ENCODE measurements around the gene LAYN. TPM values are rescaled to one million over a fixed set of nuclear protein-coding genes. Genes with fewer than 3 reads are reported as not detected.

The LAYN gene
- total and polyA plus RNA-seq, 2 of the 13 experiments (the other 11 are each of a cell fraction or from before 2014, with no cell fraction given): 0.17 TPM; not detected in 1

- WGBS (ENCODE audit: low lambda C conversion rate): 74% methylated on average over 4 of the region's 4 CpGs
- no TSS peak for BruUV-seq (replicated peaks)
- intact Hi-C loops (cut with micrococcal nuclease; ENCODE audit: unreplicated experiment) (no loop called here), in situ Hi-C loops (cut with HindIII; ENCODE audit: extremely low pct_ligation_motif_present, low pct_unique_long_range_greater_than_20kb) (no loop called here)
- FAIRE-seq (no peak), ATAC-seq (no peak), DNase-seq (ENCODE audit: low spot score) (no peak)
- ChIA-PET POLR2A (no interaction called here), CTCF (ENCODE audit: low intra/inter-chr PET ratio, low total read pairs) (interaction anchor here (2.6 kb wide), 1 partner anchor 172 kb away, joined by 16 read pairs; no protein-coding TSS in a partner anchor)
- Histone ChIP-seq H4K20me1 (ENCODE audit: insufficient read depth, low read length) (peaks cover 10% of the 10 kb centered on the region), H3K4me1 (ENCODE audit: insufficient read depth, low read length) (peaks cover 51% of the 10 kb centered on the region), H3K27me3 (ENCODE audit: control insufficient read depth in 1 of 2, insufficient read depth in 2 of 2, low read length in 2 of 2) (no peaks in the 10 kb centered on the region), H3K79me2 (ENCODE audit: insufficient read depth, low read length) (peaks cover 65% of the 10 kb centered on the region), H3K36me3 (replicated peaks in 1 of 2; ENCODE audit: control insufficient read depth in 1 of 2, insufficient read depth in 2 of 2, low read length in 2 of 2) (no peaks in the 10 kb centered on the region), H3K9me3 (ENCODE audit: low read length) (no peaks in the 10 kb centered on the region), H3K4me3 (replicated peaks in 1 of 3; ENCODE audit: insufficient read depth in 1 of 3, low read depth in 2 of 3, low read length in 3 of 3) (no peak overlapping the region), H2AFZ (ENCODE audit: low read length) (no peak overlapping the region), H3K9ac (ENCODE audit: insufficient read depth, low read depth, low read length) (no peak overlapping the region), H3K4me2 (ENCODE audit: low read depth, low read length) (peak overlapping the region; percentile 48; the same call in 1 of the 2 replicates), H3K27ac (ENCODE audit: extremely low read length, insufficient read depth, low read length) (no peak overlapping the region)
- no peak for TF ChIP-seq SNAPC5 (CRISPR knock-in tag; IDR thresholded peaks at IDR 0.05; ENCODE audit: borderline replicate concordance)
- TF ChIP-seq CAMTA2 (CRISPR knock-in tag; IDR thresholded peaks at IDR 0.05; ENCODE audit: borderline replicate concordance): no peak
- TF ChIP-seq ZNF772 (CRISPR knock-in tag; IDR thresholded peaks at IDR 0.05): no peak
- TF ChIP-seq, protein P1, sequence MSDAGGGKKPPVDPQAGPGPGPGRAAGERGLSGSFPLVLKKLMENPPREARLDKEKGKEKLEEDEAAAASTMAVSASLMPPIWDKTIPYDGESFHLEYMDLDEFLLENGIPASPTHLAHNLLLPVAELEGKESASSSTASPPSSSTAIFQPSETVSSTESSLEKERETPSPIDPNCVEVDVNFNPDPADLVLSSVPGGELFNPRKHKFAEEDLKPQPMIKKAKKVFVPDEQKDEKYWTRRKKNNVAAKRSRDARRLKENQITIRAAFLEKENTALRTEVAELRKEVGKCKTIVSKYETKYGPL (CRISPR knock-in tag; IDR thresholded peaks at IDR 0.05): no peak
- TF ChIP-seq, protein P2, sequence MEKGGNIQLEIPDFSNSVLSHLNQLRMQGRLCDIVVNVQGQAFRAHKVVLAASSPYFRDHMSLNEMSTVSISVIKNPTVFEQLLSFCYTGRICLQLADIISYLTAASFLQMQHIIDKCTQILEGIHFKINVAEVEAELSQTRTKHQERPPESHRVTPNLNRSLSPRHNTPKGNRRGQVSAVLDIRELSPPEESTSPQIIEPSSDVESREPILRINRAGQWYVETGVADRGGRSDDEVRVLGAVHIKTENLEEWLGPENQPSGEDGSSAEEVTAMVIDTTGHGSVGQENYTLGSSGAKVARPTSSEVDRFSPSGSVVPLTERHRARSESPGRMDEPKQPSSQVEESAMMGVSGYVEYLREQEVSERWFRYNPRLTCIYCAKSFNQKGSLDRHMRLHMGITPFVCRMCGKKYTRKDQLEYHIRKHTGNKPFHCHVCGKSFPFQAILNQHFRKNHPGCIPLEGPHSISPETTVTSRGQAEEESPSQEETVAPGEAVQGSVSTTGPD (CRISPR knock-in tag; IDR thresholded peaks at IDR 0.05): no peak
- TF ChIP-seq ZNF546 (CRISPR knock-in tag; conservative IDR thresholded peaks at IDR 0.05): no peak
- no peak for TF ChIP-seq ZBTB4 (CRISPR knock-in tag; IDR thresholded peaks at IDR 0.05; ENCODE audit: borderline replicate concordance)
- TF ChIP-seq NFE2L2 (IDR thresholded peaks at IDR 0.05; ENCODE audit: low read length): no peak
- TF ChIP-seq, protein P3, sequence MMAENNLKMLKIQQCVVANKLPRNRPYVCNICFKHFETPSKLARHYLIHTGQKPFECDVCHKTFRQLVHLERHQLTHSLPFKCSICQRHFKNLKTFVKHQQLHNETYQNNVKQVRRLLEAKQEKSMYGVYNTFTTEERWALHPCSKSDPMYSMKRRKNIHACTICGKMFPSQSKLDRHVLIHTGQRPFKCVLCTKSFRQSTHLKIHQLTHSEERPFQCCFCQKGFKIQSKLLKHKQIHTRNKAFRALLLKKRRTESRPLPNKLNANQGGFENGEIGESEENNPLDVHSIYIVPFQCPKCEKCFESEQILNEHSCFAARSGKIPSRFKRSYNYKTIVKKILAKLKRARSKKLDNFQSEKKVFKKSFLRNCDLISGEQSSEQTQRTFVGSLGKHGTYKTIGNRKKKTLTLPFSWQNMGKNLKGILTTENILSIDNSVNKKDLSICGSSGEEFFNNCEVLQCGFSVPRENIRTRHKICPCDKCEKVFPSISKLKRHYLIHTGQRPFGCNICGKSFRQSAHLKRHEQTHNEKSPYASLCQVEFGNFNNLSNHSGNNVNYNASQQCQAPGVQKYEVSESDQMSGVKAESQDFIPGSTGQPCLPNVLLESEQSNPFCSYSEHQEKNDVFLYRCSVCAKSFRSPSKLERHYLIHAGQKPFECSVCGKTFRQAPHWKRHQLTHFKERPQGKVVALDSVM (CRISPR knock-in tag; IDR thresholded peaks at IDR 0.05): no peak
- no peak for TF ChIP-seq REL (CRISPR knock-in tag; conservative IDR thresholded peaks at IDR 0.05)
- no peak for TF ChIP-seq ZNF879 (CRISPR knock-in tag; IDR thresholded peaks at IDR 0.05)
- no peak for TF ChIP-seq CBFB (CRISPR knock-in tag; IDR thresholded peaks at IDR 0.05)
- TF ChIP-seq ISL2 (CRISPR knock-in tag; IDR thresholded peaks at IDR 0.05): no peak
- TF ChIP-seq NCOA5 (CRISPR knock-in tag; IDR thresholded peaks at IDR 0.05): no peak
- TF ChIP-seq ARNTL (CRISPR knock-in tag; IDR thresholded peaks at IDR 0.05): no peak
- TF ChIP-seq MTA1 (CRISPR knock-in tag; IDR thresholded peaks at IDR 0.05; ENCODE audit: borderline replicate concordance): no peak
- no peak for TF ChIP-seq ZNF335 (CRISPR knock-in tag; IDR thresholded peaks at IDR 0.05)
- TF ChIP-seq HDAC6 (IDR thresholded peaks at IDR 0.05; ENCODE audit: low read depth, low read length): no peak
Observed at GRCh38 chr11:111605681-111606080, 65.2 kb downstream of the LAYN start.
